ENCODE results near the gene SPR. TPM values are rescaled to one million over a fixed set of nuclear protein-coding genes. Genes with fewer than 3 reads are reported as not detected.
A peak's percentile ranks its signal among the peaks of the same experiment; 100 is the strongest.

SPR gene
- total and polyA plus RNA-seq, 2 of the 4 experiments (the other 2 are of a cell fraction): 14.3 to 17.4 TPM

GRCh38 chr2:72924353-72925240 is 37.4 kb downstream of the SPR start:
- Histone ChIP-seq H3K4me3 (ENCODE audit: insufficient read depth, low read depth, low read length) (no peak overlapping the region), H3K27me3 (ENCODE audit: control insufficient read depth, insufficient read depth, low read length) (peaks cover 98% of the 10 kb centered on the region), H3K9me1 (ENCODE audit: insufficient read depth, low read length) (no peaks in the 10 kb centered on the region), H3K23ac (ENCODE audit: low read depth, low read length) (no peak overlapping the region), H2BK20ac (ENCODE audit: low read depth, low read length) (no peak overlapping the region), H2AFZ (replicated peaks; ENCODE audit: low read length, poor library complexity) (peak overlapping the region; percentile 37), H2AK9ac (replicated peaks; ENCODE audit: low read depth, low read length, poor library complexity) (no peak overlapping the region), H4K8ac (ENCODE audit: low read depth in 2 of 2, low read length in 2 of 2) (no peak overlapping the region), H2AK5ac (ENCODE audit: low read depth, low read length) (no peak overlapping the region), H3K79me1 (ENCODE audit: low read depth in 1 of 2, low read length in 2 of 2) (no peaks in the 10 kb centered on the region), H3K9ac (ENCODE audit: low read depth, low read length) (no peak overlapping the region), H2BK15ac (ENCODE audit: low read depth, low read length) (no peak overlapping the region), H2BK5ac (ENCODE audit: low read depth, low read length, poor library complexity, severe bottlenecking) (no peak overlapping the region), H3K36me3 (ENCODE audit: control insufficient read depth, insufficient read depth, low read length) (no peaks in the 10 kb centered on the region), H3K18ac (ENCODE audit: low read depth, low read length) (no peak overlapping the region), H3K14ac (replicated peaks; ENCODE audit: low read depth, low read length) (no peak overlapping the region), H3K4ac (ENCODE audit: low read depth, low read length) (no peak overlapping the region), H4K20me1 (ENCODE audit: insufficient read depth, low read length) (peaks cover 24% of the 10 kb centered on the region; the same call in 1 of the 2 replicates), H4K5ac (ENCODE audit: low read depth, low read length) (no peak overlapping the region), H3K4me1 (ENCODE audit: control insufficient read depth, insufficient read depth, low read length) (no peaks in the 10 kb centered on the region), H3K4me2 (ENCODE audit: low read depth, low read length) (no peak overlapping the region), H3K56ac (ENCODE audit: extremely low read depth, insufficient read depth, low read length) (no peak overlapping the region), H3K9me3 (ENCODE audit: control insufficient read depth, insufficient read depth, low read length) (peaks cover 24% of the 10 kb centered on the region), H2BK120ac (ENCODE audit: low read depth, low read length) (no peak overlapping the region), H4K91ac (ENCODE audit: insufficient read depth, low read depth, low read length) (no peak overlapping the region), H3K27ac (ENCODE audit: insufficient read depth, low read length) (no peak overlapping the region)
- no TSS peak for BruUV-seq (replicated peaks)
- ChIA-PET CTCF (interaction anchor here (1.0 kb wide), 1 partner anchor 49 kb away, joined by 3 read pairs; no protein-coding TSS in a partner anchor), POLR2A (ENCODE audit: unreplicated experiment) (no interaction called here)
- intact Hi-C loops (cut with micrococcal nuclease) (no loop called here), dilution Hi-C loops (cut with HindIII; ENCODE audit: low sequenced_read_pairs, unreplicated experiment) (no loop called here), in situ Hi-C loops (cut with MboI; ENCODE audit: low sequenced_read_pairs) (no loop called here)
- no peak for DNase-seq
- no peak; the same call in 1 of the 2 replicates for ATAC-seq (ENCODE audit: low read depth)
- 3% methylated on average over 36 of the region's 61 CpGs; no CpG with 5 or more reads in 1 of the 2 experiments for WGBS, 2 experiments (ENCODE audit: extremely low coverage in 2 of 2, insufficient read length in 1 of 2)
- no peak for TF ChIP-seq RCOR1 (IDR thresholded peaks at IDR 0.05; ENCODE audit: insufficient replicate concordance, low read length)
- no peak for TF ChIP-seq ELK1 (IDR thresholded peaks at IDR 0.05; ENCODE audit: borderline replicate concordance, low read depth, low read length)
- no peak for TF ChIP-seq NFE2L2 (IDR thresholded peaks at IDR 0.05; ENCODE audit: low read depth, low read length)
- TF ChIP-seq CHD1 (IDR thresholded peaks at IDR 0.05; ENCODE audit: low read depth, low read length): no peak
- no peak for TF ChIP-seq SMC3 (IDR thresholded peaks at IDR 0.05; ENCODE audit: low read depth, low read length)
- TF ChIP-seq MXI1 (IDR thresholded peaks at IDR 0.05; ENCODE audit: borderline replicate concordance, low read depth, low read length): no peak
- no peak for TF ChIP-seq MAZ (IDR thresholded peaks at IDR 0.05; ENCODE audit: borderline replicate concordance, low read depth, low read length)
- no peak for TF ChIP-seq CEBPB (IDR thresholded peaks at IDR 0.05; ENCODE audit: low read depth, low read length)
- TF ChIP-seq POLR2A (IDR thresholded peaks at IDR 0.05; ENCODE audit: low read depth, low read length): no peak
- TF ChIP-seq RAD21 (IDR thresholded peaks at IDR 0.05; ENCODE audit: low read length): no peak
- no peak for TF ChIP-seq CTCF (conservative IDR thresholded peaks at IDR 0.05; ENCODE audit: low read depth, low read length)
- no peak for TF ChIP-seq FOS (IDR thresholded peaks at IDR 0.05; ENCODE audit: low read depth, low read length)
- TF ChIP-seq MAFK (IDR thresholded peaks at IDR 0.05; ENCODE audit: low read depth, low read length): no peak
- TF ChIP-seq USF2 (IDR thresholded peaks at IDR 0.05; ENCODE audit: low read depth, low read length): no peak
- no peak for TF ChIP-seq BHLHE40 (IDR thresholded peaks at IDR 0.05; ENCODE audit: low read depth, low read length)
